ENCODE data around the gene ARRDC5.
"Not testable (repeated sequence)": the region's sequence is repeated elsewhere in the genome, so short reads cannot be mapped to it uniquely, and the experiment has no call there.

The ARRDC5 gene

DNA sequence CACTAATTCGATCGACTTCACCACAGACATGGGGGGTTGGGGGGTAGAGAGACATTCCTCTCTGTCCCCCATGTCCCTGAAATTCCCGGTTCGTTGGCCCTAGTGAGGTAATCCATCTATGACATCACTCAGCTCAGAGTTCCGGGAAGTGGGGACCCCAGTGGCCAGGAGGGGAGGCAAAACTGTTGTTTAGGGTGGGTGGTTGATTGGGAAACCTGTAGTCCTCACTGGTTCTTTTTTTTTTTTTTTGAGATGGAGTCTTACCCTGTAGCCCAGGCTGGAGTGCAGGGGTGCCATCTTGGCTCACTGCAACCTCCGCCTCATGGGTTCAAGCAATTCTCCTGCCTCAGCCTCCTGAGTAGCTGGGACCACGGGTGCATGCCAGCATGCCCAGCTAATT lies at the start of gene ARRDC5:
Gene ARRDC5 (minus strand): TSS at position 101 of the 400 bp plus-strand sequence. CDS start 71 bp downstream, at position 30.
- Histone ChIP-seq H3K9me3 (ENCODE audit: control insufficient read depth, low read length) (no peaks in the 10 kb centered on the region), H3K79me2 (no peaks in the 10 kb centered on the region), H3K27me3 (ENCODE audit: control insufficient read depth, insufficient read depth, low read length) (no peaks in the 10 kb centered on the region)

GRCh38 chr19:4951656-4952055 lies 49.0 kb upstream of the ARRDC5 start:
- H3K4me1 ChIP-seq = no peaks in the 10 kb centered on the region
- H3K4me3 ChIP-seq (ENCODE audit: low read depth, low read length) = no peak overlapping the region
- no peak overlapping the region for H2AFZ ChIP-seq
- no peak overlapping the region for H3K9ac ChIP-seq
- no peaks in the 10 kb centered on the region for H3K9me3 ChIP-seq (ENCODE audit: control insufficient read depth, low read length)
- H3K36me3 ChIP-seq (ENCODE audit: control insufficient read depth, insufficient read depth, low read length) = no peaks in the 10 kb centered on the region
- H3K4me2 ChIP-seq (ENCODE audit: low read length) = no peak overlapping the region
- TF ChIP-seq, protein P1, sequence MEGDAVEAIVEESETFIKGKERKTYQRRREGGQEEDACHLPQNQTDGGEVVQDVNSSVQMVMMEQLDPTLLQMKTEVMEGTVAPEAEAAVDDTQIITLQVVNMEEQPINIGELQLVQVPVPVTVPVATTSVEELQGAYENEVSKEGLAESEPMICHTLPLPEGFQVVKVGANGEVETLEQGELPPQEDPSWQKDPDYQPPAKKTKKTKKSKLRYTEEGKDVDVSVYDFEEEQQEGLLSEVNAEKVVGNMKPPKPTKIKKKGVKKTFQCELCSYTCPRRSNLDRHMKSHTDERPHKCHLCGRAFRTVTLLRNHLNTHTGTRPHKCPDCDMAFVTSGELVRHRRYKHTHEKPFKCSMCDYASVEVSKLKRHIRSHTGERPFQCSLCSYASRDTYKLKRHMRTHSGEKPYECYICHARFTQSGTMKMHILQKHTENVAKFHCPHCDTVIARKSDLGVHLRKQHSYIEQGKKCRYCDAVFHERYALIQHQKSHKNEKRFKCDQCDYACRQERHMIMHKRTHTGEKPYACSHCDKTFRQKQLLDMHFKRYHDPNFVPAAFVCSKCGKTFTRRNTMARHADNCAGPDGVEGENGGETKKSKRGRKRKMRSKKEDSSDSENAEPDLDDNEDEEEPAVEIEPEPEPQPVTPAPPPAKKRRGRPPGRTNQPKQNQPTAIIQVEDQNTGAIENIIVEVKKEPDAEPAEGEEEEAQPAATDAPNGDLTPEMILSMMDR (IDR thresholded peaks at IDR 0.05) = no peak
- no peaks in the 10 kb centered on the region for H3K79me2 ChIP-seq
- H3K27ac ChIP-seq = no peak overlapping the region
- no peaks in the 10 kb centered on the region for H3K27me3 ChIP-seq (ENCODE audit: control insufficient read depth, insufficient read depth, low read length)

More for the DNA sequence above, at the start of gene ARRDC5:
- no peaks in the 10 kb centered on the region for H3K4me1 ChIP-seq
- no peak within 1 kb of the TSS for H2AFZ ChIP-seq
- no peak within 1 kb of the TSS for H3K4me3 ChIP-seq (ENCODE audit: low read depth, low read length)
- H3K36me3 ChIP-seq (ENCODE audit: control insufficient read depth, insufficient read depth, low read length) = no peaks in the 10 kb centered on the region
- H3K9ac ChIP-seq = no peak within 1 kb of the TSS
- H3K4me2 ChIP-seq (ENCODE audit: low read length) = no peak within 1 kb of the TSS
- H3K27ac ChIP-seq = no peak within 1 kb of the TSS
- TF ChIP-seq, protein P1 (IDR thresholded peaks at IDR 0.05) = no peak

DNA sequence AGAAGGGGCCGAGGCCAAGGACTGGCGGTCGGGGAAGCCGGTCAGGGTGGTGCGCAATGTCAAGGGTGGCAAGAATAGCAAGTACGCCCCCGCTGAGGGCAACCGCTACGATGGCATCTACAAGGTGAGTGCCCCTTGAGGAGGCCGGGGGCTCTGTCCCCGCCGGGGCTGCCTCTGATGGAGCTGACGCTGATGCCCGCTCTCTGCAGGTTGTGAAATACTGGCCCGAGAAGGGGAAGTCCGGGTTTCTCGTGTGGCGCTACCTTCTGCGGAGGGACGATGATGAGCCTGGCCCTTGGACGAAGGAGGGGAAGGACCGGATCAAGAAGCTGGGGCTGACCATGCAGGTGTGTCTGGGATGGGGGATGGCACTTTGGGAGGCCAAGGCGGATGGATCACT lies 48.0 kb upstream of the ARRDC5 start:
- not testable (repeated sequence) for H3K27ac ChIP-seq; H3K27me3 ChIP-seq (ENCODE audit: control insufficient read depth, insufficient read depth, low read length); H3K9ac ChIP-seq; H3K9me3 ChIP-seq (ENCODE audit: control insufficient read depth, low read length); H3K36me3 ChIP-seq (ENCODE audit: control insufficient read depth, insufficient read depth, low read length); H3K79me2 ChIP-seq; H3K4me3 ChIP-seq (ENCODE audit: low read depth, low read length); H3K4me1 ChIP-seq; H3K4me2 ChIP-seq (ENCODE audit: low read length); H2AFZ ChIP-seq

- H3K27ac ChIP-seq; H3K4me2 ChIP-seq (ENCODE audit: low read length); H3K9me3 ChIP-seq (ENCODE audit: control insufficient read depth, low read length); H3K4me3 ChIP-seq (ENCODE audit: low read depth, low read length); H3K36me3 ChIP-seq (ENCODE audit: control insufficient read depth, insufficient read depth, low read length); H3K4me1 ChIP-seq; H3K27me3 ChIP-seq (ENCODE audit: control insufficient read depth, insufficient read depth, low read length); H3K9ac ChIP-seq; H2AFZ ChIP-seq; H3K79me2 ChIP-seq: not testable (repeated sequence)
Observed at GRCh38 chr19:4941638-4942169, 39.0 kb upstream of the ARRDC5 start.

- TF ChIP-seq, protein P1 (IDR thresholded peaks at IDR 0.05) = no peak
- H2AFZ ChIP-seq = no peak overlapping the region
- H3K36me3 ChIP-seq (ENCODE audit: control insufficient read depth, insufficient read depth, low read length) = no peaks in the 10 kb centered on the region
- no peak overlapping the region for H3K4me3 ChIP-seq (ENCODE audit: low read depth, low read length)
- H3K79me2 ChIP-seq = no peaks in the 10 kb centered on the region
- no peak overlapping the region for H3K4me2 ChIP-seq (ENCODE audit: low read length)
- no peak overlapping the region for H3K9ac ChIP-seq
- H3K9me3 ChIP-seq (ENCODE audit: control insufficient read depth, low read length) = no peaks in the 10 kb centered on the region
- no peaks in the 10 kb centered on the region for H3K4me1 ChIP-seq
- H3K27ac ChIP-seq = no peak overlapping the region
- no peaks in the 10 kb centered on the region for H3K27me3 ChIP-seq (ENCODE audit: control insufficient read depth, insufficient read depth, low read length)
Observed at GRCh38 chr19:4939466-4939865, 36.8 kb upstream of the ARRDC5 start.

DNA sequence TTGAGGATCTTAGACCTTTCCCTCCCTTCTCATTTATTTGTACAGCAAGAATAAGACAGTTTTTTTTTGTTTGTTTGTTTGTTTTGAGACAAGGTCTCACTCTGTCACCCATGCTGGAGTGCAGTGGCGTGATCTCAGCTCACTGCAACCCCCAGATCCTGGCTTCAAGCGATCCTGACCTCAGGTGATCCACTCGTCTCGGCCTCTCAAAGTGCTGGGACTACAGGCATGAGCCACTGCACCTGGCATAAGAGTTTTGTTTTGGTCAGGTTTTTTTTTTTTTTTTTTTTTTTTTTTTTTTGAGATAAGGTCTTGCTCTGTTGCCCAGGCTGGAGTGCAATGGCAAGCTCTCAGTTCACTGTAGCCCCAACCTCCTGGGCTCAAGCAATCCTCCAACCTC lies 35.8 kb upstream of the ARRDC5 start:
- not testable (repeated sequence) for H3K9me3 ChIP-seq (ENCODE audit: control insufficient read depth, low read length); H3K9ac ChIP-seq; H3K27ac ChIP-seq; H3K4me2 ChIP-seq (ENCODE audit: low read length); H2AFZ ChIP-seq; H3K27me3 ChIP-seq (ENCODE audit: control insufficient read depth, insufficient read depth, low read length); H3K36me3 ChIP-seq (ENCODE audit: control insufficient read depth, insufficient read depth, low read length); H3K4me1 ChIP-seq; H3K79me2 ChIP-seq; H3K4me3 ChIP-seq (ENCODE audit: low read depth, low read length)
